Dendritic cell treated with granulocyte-macrophage colony-stimulating factor and Interleukin-4, amounts not matched to agents 40 ng/mL and 50 ng/mL, for 4 days (primary cell): Measurements from ENCODE around the gene CEP290.

ENCODE experiments used
- H3K27ac Mint-ChIP-seq: one replicate; pipeline ENCODE4 v1.8.0; 2022; ENCODE audit warnings: mild to moderate bottlenecking, mixed read lengths
- H3K27me3 Mint-ChIP-seq: one replicate; pipeline ENCODE4 v1.8.0; 2022; ENCODE audit warnings: mild to moderate bottlenecking, mixed read lengths
- H3K36me3 Mint-ChIP-seq: one replicate; pipeline ENCODE4 v1.8.0; 2022; ENCODE audit warnings: low read depth, mixed read lengths
- H3K4me1 Mint-ChIP-seq: one replicate; pipeline ENCODE4 v1.8.0; 2022; ENCODE audit warnings: low read depth, mixed read lengths
- H3K4me3 Mint-ChIP-seq: one replicate; pipeline ENCODE4 v1.8.0; 2022; ENCODE audit warnings: mild to moderate bottlenecking, moderate library complexity, mixed read lengths
- H3K9me3 Mint-ChIP-seq: one replicate; pipeline ENCODE4 v1.8.0; 2022; ENCODE audit warnings: mixed read lengths
- intact Hi-C: fragments of 100-400 bp; cut with micrococcal nuclease; formaldehyde crosslinking; loops from one replicate; pipeline ENCODE4 v1.15.0; 2022

Gene CEP290, protein sequence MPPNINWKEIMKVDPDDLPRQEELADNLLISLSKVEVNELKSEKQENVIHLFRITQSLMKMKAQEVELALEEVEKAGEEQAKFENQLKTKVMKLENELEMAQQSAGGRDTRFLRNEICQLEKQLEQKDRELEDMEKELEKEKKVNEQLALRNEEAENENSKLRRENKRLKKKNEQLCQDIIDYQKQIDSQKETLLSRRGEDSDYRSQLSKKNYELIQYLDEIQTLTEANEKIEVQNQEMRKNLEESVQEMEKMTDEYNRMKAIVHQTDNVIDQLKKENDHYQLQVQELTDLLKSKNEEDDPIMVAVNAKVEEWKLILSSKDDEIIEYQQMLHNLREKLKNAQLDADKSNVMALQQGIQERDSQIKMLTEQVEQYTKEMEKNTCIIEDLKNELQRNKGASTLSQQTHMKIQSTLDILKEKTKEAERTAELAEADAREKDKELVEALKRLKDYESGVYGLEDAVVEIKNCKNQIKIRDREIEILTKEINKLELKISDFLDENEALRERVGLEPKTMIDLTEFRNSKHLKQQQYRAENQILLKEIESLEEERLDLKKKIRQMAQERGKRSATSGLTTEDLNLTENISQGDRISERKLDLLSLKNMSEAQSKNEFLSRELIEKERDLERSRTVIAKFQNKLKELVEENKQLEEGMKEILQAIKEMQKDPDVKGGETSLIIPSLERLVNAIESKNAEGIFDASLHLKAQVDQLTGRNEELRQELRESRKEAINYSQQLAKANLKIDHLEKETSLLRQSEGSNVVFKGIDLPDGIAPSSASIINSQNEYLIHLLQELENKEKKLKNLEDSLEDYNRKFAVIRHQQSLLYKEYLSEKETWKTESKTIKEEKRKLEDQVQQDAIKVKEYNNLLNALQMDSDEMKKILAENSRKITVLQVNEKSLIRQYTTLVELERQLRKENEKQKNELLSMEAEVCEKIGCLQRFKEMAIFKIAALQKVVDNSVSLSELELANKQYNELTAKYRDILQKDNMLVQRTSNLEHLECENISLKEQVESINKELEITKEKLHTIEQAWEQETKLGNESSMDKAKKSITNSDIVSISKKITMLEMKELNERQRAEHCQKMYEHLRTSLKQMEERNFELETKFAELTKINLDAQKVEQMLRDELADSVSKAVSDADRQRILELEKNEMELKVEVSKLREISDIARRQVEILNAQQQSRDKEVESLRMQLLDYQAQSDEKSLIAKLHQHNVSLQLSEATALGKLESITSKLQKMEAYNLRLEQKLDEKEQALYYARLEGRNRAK (N-terminal part only)

DNA sequence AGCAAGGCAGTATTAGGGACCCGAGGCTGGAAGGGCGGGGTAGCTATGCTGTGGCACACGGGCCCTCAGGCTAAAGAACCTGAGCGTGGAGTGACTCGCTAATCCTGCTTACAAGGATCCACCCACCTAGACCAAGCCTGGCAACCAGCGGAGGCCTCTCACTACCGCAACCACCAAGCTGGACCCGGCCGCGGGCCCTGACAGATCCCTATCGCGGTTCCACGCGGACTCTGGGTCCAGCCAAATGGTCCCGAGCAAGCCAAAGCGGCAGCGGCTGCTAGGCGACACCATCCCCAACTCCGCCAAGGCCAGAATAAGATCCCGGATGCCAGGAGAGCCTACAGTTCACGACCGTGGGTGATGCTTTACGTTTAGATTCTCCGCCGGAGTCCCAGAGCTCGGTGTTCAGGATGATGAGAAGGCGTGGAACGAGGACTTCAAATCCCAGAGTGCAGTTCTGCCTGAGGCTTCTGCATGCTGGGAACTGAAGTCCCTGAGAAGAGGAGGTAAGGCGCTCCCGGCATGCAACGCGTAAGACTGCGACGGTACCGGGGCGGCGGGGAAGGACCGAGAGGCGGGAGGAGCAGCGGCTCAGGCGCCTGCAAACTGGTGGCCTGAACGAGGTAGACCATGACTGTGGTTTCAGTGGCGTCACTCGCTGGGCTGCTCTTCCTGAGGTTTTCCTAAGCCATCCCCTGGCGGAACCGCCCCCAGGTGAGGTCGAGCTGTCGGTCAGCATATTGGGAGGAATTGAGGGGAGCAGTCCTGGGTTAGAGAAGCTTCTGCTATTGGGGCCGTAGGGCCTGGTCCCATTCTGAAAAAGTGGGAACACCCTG, at the start of gene CEP290, which contains the start of gene TMTC3:
Gene CEP290 (minus strand): TSS at position 315 of the 836 bp plus-strand sequence. CDS start 781 bp downstream, outside the sequence.
Gene TMTC3 (plus strand): TSS at position 534 of the 836 bp plus-strand sequence. CDS start 6,009 bp downstream, outside the sequence.
- H3K27me3 Mint-ChIP-seq, result no peaks in the 10 kb centered on the region
- peak within 1 kb of the TSS; percentile 85 for H3K27ac Mint-ChIP-seq
- H3K4me1 Mint-ChIP-seq, result peaks cover 20% of the 10 kb centered on the region
- no peaks in the 10 kb centered on the region for H3K9me3 Mint-ChIP-seq
- peaks cover 26% of the 10 kb centered on the region for H3K36me3 Mint-ChIP-seq
- peak within 1 kb of the TSS; percentile 86 for H3K4me3 Mint-ChIP-seq
- intact Hi-C loops, result loop anchor here (1.0 to 5.0 kb wide), 2 partner anchors 107 to 1385 kb away; partner anchors contain the start of gene POC1B

DNA sequence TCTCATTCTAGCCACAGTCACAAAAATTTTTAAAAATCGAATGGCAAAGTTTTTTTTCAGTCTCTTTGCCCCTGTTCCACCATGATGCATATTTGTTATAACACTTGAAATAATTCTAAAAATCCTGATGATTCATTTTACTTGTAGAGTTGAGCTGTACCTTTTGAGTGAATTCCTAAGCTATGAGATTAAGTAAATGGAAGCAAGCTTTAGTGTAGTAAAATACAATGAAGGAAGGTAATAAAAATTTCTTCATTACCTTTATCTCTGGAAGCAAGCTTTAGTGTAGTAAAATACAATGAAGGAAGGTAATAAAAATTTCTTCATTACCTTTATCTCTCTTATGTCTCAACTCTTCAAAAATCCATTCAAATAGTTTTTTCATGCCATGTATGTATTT, 46.3 kb upstream of the CEP290 start:
- intact Hi-C loops, result no loop called here
- Mint-ChIP-seq H3K36me3 (peaks cover 6% of the 10 kb centered on the region), H3K9me3 (no peaks in the 10 kb centered on the region), H3K4me1 (no peaks in the 10 kb centered on the region), H3K4me3 (no peak overlapping the region), H3K27me3 (no peaks in the 10 kb centered on the region), H3K27ac (no peak overlapping the region)

DNA sequence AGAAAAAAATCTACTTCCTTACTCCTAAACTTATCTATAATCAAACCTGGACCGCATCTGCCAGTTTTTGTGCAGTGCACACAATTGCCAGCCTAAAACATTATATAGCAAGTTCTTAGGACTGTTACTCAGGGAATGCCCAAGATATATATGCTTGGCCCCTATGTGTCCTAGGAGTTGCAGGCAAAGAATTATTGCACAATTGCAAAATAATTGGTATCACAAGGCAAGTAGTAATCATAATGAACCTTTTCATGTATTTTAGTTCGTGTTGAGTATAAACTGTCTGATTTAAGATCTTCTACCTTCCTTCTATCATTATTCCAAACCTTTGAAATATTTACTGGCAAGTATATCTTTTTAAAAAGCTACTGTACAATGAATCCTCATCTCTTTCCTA, 45.7 kb upstream of the CEP290 start:
- no peaks in the 10 kb centered on the region for H3K4me1 Mint-ChIP-seq
- H3K27me3 Mint-ChIP-seq, result no peaks in the 10 kb centered on the region
- intact Hi-C loops, result no loop called here
- H3K36me3 Mint-ChIP-seq, result peaks cover 6% of the 10 kb centered on the region
- no peak overlapping the region for H3K27ac Mint-ChIP-seq
- no peaks in the 10 kb centered on the region for H3K9me3 Mint-ChIP-seq
- H3K4me3 Mint-ChIP-seq, result no peak overlapping the region

DNA sequence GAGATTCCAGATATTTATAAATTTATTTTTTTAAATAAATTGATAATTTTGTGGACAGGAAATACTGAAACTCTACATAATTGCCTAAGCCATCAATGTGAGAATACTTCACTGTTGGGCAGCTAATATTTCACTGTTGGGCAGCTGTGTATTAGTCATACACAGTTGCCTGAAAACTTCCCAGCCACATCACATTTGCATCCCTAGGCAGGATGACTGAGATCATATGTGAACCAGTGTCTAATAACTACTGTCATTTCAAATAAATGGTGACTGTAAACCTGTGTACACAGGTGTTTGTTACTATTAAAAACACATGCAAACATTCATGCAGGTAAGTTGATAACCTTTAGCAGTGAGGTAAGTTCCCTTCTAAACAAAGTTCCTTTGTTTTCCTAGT, 44.1 kb upstream of the CEP290 start:
- peaks cover 6% of the 10 kb centered on the region for H3K36me3 Mint-ChIP-seq
- no peak overlapping the region for H3K27ac Mint-ChIP-seq
- no peaks in the 10 kb centered on the region for H3K9me3 Mint-ChIP-seq
- H3K4me3 Mint-ChIP-seq, result no peak overlapping the region
- no peaks in the 10 kb centered on the region for H3K27me3 Mint-ChIP-seq
- intact Hi-C loops, result no loop called here
- H3K4me1 Mint-ChIP-seq, result no peaks in the 10 kb centered on the region

DNA sequence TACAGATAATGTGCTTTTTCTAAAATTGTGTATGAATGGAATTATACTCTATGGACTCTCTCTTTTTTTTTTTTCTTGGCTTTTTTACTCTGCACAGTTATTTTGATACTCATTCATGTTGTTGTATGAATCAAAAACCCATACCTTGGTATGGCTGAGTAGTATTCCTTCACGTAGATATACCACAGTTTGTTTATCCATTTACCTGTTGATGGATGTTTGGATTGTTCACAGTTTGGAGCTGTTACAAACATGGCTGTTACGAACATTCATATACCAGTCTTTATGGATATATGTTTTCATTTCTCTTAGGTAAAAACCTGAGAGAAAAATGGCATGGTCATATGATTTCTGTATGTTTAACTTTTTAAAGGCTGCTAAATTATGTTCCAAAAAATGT, 43.4 kb upstream of the CEP290 start:
- Mint-ChIP-seq H3K9me3 (no peaks in the 10 kb centered on the region), H3K27ac (no peak overlapping the region), H3K27me3 (no peaks in the 10 kb centered on the region), H3K4me1 (no peaks in the 10 kb centered on the region), H3K36me3 (peaks cover 13% of the 10 kb centered on the region), H3K4me3 (no peak overlapping the region)
- intact Hi-C loops, result no loop called here

DNA sequence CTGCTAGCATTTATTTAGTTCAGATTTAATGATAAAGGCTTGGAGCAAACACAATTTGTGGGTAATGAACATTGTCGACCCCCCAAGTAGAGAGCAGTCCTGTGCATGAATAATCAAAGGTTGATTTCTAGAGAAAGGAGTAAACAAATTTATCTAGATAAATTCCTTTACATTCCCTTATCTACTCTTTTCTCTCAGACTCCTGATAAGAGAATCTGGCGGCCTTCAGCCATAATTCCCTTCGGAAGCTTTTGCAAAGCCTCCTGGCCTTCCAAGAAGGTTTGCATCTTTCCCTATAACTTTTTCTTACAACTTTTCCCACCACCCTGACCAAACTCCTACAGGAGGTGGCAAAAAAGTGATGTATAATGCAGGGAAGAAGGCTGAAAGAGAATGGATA, 42.3 kb upstream of the CEP290 start:
- Mint-ChIP-seq H3K4me3 (no peak overlapping the region), H3K27ac (no peak overlapping the region), H3K36me3 (peaks cover 24% of the 10 kb centered on the region), H3K9me3 (no peaks in the 10 kb centered on the region), H3K27me3 (no peaks in the 10 kb centered on the region), H3K4me1 (no peaks in the 10 kb centered on the region)
- intact Hi-C loops, result no loop called here

DNA sequence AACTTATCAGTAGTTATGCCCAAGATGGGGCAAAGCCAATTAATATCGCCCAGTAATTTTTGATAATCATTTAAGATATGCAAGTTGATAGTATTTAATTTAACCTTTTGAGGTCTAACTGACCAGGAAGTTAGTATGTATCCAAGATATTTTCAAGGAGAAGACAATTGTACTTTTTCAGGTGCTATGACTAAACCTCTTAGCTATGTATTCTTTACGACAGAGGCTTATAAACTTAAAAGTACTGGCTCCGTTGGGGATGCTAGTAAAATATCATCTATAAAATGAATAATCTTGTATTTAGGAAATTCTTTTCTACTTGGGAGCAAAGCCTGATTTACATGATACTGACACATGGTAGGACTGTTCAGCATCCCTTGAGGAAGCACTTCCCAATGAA, 40.5 kb upstream of the CEP290 start:
- Mint-ChIP-seq H3K27me3 (no peaks in the 10 kb centered on the region), H3K4me3 (no peak overlapping the region)
- intact Hi-C loops, result no loop called here

DNA sequence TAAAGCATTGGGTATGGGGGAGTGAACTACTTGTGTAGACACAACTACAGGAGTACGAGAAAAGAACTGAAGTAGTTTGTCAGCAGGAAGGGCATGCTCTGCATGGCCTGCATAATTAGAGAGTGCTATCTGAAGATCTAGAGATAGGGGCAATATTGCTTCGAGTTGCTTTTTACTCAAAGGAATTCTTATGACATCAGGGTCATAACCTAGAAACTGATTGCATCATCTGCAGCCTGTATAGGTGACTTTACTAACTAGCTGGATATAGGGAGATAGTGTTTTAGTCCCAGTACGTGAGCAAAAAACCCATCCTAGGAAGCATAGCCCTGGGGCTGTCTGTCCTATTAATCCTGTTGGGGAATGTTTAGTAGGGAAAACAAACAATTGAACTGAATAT, 40.0 kb upstream of the CEP290 start:
- Mint-ChIP-seq H3K9me3 (no peaks in the 10 kb centered on the region), H3K27ac (no peak overlapping the region), H3K27me3 (no peaks in the 10 kb centered on the region), H3K4me3 (no peak overlapping the region), H3K36me3 (peaks cover 41% of the 10 kb centered on the region), H3K4me1 (no peaks in the 10 kb centered on the region)
- intact Hi-C loops, result no loop called here

More for the DNA sequence above, 40.5 kb upstream of the CEP290 start:
- H3K4me1 Mint-ChIP-seq, result no peaks in the 10 kb centered on the region
- H3K27ac Mint-ChIP-seq, result no peak overlapping the region
- H3K9me3 Mint-ChIP-seq, result no peaks in the 10 kb centered on the region
- peaks cover 35% of the 10 kb centered on the region for H3K36me3 Mint-ChIP-seq

DNA sequence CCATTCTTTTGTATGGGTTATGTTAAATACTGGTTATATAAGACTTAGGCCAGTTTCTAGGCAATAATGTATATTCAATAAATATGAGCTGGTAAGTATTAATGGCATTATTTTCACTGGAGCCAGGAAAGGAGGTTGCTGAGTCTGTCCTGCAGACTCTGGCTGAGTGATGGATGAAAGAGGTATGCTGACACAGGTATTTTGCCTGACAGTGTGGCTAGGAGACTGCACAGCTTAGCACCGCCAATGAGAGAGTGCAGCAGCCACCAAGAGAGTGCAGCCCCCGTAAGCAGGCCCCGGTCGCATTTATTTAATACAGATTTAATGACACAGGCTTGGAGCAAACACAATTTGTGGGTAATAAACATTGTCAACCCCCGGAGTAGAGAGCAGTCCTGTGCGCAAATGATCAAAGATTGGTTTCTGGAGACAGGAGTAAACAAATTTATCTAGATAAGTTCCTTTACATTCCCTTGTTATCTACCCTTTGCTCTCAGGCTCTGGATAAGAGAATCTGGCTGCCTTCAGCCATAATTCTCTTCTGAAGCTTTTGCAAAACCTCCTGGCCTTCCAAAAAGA, 37.6 kb upstream of the CEP290 start:
- H3K27ac Mint-ChIP-seq, result no peak overlapping the region
- intact Hi-C loops, result no loop called here

DNA sequence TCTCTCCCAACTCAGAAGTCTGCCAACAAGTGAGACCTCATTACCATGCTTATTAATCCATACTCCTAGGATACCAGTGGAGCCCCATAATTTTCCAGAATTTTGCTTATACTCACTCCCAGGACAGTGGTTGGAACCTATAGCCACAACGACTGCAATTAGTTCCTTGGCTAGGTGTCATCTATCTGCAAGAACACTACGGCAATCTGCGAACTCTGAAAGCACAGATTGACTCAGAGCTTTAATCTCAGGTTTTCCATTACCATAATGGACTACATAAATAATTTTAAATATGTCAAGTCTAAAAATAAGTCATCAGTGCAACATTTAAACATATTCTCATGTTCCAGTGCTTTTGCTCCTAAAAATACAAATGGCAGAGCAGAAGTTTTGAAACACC, 33.7 kb upstream of the CEP290 start:
- Mint-ChIP-seq H3K4me3 (no peak overlapping the region), H3K27me3 (no peaks in the 10 kb centered on the region), H3K36me3 (peaks cover 59% of the 10 kb centered on the region), H3K9me3 (no peaks in the 10 kb centered on the region), H3K4me1 (no peaks in the 10 kb centered on the region), H3K27ac (no peak overlapping the region)
- intact Hi-C loops, result no loop called here

More for the DNA sequence above, 37.6 kb upstream of the CEP290 start:
- peaks cover 55% of the 10 kb centered on the region for H3K36me3 Mint-ChIP-seq
- H3K4me3 Mint-ChIP-seq, result no peak overlapping the region
- H3K27me3 Mint-ChIP-seq, result no peaks in the 10 kb centered on the region
- no peaks in the 10 kb centered on the region for H3K9me3 Mint-ChIP-seq
- H3K4me1 Mint-ChIP-seq, result no peaks in the 10 kb centered on the region

DNA sequence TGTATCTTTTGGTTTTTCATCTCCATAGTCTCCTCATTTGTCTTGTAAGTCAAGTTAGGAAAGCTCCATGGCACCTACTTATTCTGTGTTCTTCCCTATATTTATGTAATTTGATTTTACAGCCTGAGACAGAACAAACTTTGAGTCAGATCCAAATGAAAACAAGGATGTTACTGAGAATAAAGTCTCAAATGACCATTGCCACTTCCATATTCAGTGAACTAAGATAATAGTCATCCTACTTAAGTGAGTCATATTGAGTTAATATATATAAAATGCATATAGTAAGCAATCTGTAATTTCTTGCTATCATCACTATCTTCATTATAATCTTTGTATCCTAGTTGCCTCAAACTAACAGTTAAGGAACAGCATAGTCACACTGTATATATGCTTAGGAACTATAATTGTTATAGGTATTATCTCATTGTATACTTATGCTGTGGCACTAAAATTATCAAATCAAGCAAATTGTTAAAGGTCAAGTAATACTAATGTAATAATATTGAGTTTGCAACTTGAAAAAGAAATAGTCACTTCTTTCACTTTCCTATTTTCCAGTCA, 31.0 kb upstream of the CEP290 start:
- H3K36me3 Mint-ChIP-seq, result peaks cover 57% of the 10 kb centered on the region
- no peaks in the 10 kb centered on the region for H3K4me1 Mint-ChIP-seq
- no peaks in the 10 kb centered on the region for H3K9me3 Mint-ChIP-seq
- intact Hi-C loops, result no loop called here
- H3K27me3 Mint-ChIP-seq, result no peaks in the 10 kb centered on the region
- H3K27ac Mint-ChIP-seq, result no peak overlapping the region
- no peak overlapping the region for H3K4me3 Mint-ChIP-seq

DNA sequence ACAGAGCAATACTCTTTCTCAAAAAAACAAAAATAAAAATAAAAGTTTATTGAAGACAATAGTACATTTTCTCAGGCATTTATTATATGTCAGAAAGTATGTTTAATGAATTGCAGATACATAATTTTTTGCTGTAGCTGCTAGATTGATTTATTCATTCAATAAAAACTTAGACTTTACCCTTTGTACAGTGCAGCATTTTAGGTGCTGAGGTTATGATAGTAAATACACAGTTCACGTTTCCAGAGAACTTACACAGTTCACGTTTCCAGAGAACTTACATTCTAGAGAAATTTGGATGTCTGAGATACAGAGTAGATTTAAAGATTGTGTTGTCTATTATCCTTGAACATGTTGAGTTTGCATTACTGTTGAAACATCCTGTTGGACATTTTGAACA, 25.5 kb upstream of the CEP290 start:
- peaks cover 61% of the 10 kb centered on the region for H3K36me3 Mint-ChIP-seq
- no peak overlapping the region for H3K27ac Mint-ChIP-seq
- H3K4me1 Mint-ChIP-seq, result no peaks in the 10 kb centered on the region
- no peak overlapping the region for H3K4me3 Mint-ChIP-seq
- H3K9me3 Mint-ChIP-seq, result no peaks in the 10 kb centered on the region
- intact Hi-C loops, result no loop called here
- H3K27me3 Mint-ChIP-seq, result no peaks in the 10 kb centered on the region
